ENCODE data around the gene TMEM182.

DNA sequence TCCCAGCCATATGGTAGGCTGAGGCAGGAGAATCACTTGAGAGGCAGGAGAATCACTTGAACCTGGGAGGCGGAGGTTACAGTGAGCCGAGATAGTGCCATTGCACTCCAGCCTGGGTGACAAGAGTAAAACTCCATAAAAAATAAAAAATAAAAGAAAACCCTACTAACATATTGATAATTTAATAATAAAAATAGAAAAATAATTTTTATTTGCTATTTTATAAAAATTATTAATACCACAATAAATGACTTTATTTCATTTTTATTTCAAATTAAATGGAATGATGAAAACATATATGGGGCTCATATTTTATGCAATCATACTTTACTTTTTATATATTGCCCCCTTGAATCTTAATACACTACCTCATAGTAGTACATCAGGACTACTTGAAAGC is 20.4 kb downstream of the TMEM182 start:
- TF ChIP-seq, protein P1, sequence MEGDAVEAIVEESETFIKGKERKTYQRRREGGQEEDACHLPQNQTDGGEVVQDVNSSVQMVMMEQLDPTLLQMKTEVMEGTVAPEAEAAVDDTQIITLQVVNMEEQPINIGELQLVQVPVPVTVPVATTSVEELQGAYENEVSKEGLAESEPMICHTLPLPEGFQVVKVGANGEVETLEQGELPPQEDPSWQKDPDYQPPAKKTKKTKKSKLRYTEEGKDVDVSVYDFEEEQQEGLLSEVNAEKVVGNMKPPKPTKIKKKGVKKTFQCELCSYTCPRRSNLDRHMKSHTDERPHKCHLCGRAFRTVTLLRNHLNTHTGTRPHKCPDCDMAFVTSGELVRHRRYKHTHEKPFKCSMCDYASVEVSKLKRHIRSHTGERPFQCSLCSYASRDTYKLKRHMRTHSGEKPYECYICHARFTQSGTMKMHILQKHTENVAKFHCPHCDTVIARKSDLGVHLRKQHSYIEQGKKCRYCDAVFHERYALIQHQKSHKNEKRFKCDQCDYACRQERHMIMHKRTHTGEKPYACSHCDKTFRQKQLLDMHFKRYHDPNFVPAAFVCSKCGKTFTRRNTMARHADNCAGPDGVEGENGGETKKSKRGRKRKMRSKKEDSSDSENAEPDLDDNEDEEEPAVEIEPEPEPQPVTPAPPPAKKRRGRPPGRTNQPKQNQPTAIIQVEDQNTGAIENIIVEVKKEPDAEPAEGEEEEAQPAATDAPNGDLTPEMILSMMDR (IDR thresholded peaks at IDR 0.05; ENCODE audit: insufficient read depth, low read depth, low read length), result no peak
- no peak for TF ChIP-seq EZH2 (IDR thresholded peaks at IDR 0.05; ENCODE audit: insufficient read depth, low read length)

Data from astrocyte (in vitro differentiated cells and primary cell).